Measurements from ENCODE around the gene ODAD2.

DNA sequence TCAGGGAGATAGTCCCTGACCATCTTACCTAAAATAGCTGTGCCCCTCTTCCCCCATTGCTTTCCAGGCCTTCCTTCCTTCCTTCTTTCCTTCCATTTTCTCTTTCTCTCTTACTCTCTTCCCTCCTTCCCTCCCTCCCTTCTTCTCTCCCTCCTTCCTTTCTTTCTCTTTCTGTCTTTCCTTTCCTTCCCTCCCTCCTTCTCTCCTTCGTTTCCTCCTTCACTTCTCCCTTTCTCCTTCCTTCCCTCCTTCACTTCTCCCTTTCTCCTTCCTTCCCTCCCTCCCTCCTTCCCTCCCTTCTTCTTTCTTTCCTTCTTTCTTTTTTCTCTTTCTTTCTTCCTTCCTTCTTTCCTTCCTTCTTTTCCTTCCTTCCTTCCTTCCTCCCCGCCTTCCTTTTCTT lies 228.7 kb downstream of the ODAD2 start:
- TF ChIP-seq SMAD3 (CRISPR knock-in tag; IDR thresholded peaks at IDR 0.05; ENCODE audit: borderline replicate concordance), result no peak
- TF ChIP-seq, protein P1, sequence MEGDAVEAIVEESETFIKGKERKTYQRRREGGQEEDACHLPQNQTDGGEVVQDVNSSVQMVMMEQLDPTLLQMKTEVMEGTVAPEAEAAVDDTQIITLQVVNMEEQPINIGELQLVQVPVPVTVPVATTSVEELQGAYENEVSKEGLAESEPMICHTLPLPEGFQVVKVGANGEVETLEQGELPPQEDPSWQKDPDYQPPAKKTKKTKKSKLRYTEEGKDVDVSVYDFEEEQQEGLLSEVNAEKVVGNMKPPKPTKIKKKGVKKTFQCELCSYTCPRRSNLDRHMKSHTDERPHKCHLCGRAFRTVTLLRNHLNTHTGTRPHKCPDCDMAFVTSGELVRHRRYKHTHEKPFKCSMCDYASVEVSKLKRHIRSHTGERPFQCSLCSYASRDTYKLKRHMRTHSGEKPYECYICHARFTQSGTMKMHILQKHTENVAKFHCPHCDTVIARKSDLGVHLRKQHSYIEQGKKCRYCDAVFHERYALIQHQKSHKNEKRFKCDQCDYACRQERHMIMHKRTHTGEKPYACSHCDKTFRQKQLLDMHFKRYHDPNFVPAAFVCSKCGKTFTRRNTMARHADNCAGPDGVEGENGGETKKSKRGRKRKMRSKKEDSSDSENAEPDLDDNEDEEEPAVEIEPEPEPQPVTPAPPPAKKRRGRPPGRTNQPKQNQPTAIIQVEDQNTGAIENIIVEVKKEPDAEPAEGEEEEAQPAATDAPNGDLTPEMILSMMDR (IDR thresholded peaks at IDR 0.05), result no peak

Measured in WTC11 (cell line).